HUES64 (cell line): ENCODE results near the gene PGAM2.

ENCODE experiments used
- H3K27ac ChIP-seq: 2 replicates; pipeline ENCODE4 v1.7.0; 2013; ENCODE audit warnings: low read depth, low read length, inconsistent platforms
- H3K27me3 ChIP-seq: 2 replicates; pipeline ENCODE4 v1.6.1; 2013; ENCODE audit warnings: mild to moderate bottlenecking, low read length; ENCODE audit not compliant: insufficient read depth
- H3K36me3 ChIP-seq: 2 replicates; pipeline ENCODE4 v1.6.1; 2013; ENCODE audit warnings: mild to moderate bottlenecking, low read length; ENCODE audit not compliant: insufficient read depth
- H3K4me1 ChIP-seq: 2 replicates; pipeline ENCODE4 v1.6.1; 2013; ENCODE audit warnings: mild to moderate bottlenecking, low read length, moderate library complexity; ENCODE audit not compliant: insufficient read depth
- H3K4me3 ChIP-seq: 2 replicates; pipeline ENCODE4 v1.5.1; 2013; ENCODE audit warnings: mild to moderate bottlenecking, low read length, moderate library complexity
- H3K9ac ChIP-seq: 2 replicates; pipeline ENCODE4 v1.6.1; 2013; ENCODE audit warnings: mild to moderate bottlenecking, low read depth, low read length
- H3K9me3 ChIP-seq: 2 replicates; pipeline ENCODE4 v1.6.1; 2013; ENCODE audit warnings: low read depth, low read length; ENCODE audit not compliant: insufficient read depth
- WGBS: fragments of 150-250, 120-280 bp; methylation state at CpG from one replicate; pipeline ENCODE4 v1.1.7; 2013; ENCODE audit warnings: missing lambda C conversion rate; 5-methylcytosine and 5-hydroxymethylcytosine counted together

The PGAM2 gene

DNA sequence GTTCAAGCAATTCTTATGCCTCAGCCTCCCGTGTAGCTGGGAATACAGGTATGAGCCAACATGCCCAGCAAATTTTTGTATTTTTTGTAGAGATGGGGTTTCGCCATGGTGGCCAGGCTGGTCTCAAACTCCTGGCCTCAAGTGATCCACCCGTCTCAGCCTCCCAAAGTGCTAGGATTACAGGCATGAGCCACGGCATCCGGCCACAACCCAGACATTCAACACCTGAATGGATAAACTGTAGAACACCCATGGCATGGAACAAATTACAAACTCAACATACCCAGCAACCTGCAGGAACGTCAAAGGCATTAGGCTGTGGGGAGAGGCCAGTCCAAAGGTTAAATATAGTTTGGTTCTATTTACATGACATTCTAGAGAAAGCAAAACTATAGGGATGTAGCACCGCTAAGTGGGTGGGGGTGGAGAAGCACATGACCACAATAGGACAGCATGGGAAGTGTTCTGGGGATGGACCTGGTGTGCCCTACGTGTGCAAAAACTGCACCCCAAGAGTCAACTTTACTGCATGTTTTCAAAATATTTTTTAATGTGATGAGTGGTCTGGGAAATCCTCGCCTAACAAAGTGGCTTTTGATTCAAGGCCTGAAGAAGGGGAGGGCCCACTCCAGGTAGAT, 6.5 kb upstream of the PGAM2 start:
- 89% methylated on average over 9 of the region's 9 CpGs for WGBS
- Histone ChIP-seq H3K27ac (no peak overlapping the region), H3K9me3 (no peaks in the 10 kb centered on the region), H3K4me1 (no peaks in the 10 kb centered on the region), H3K9ac (no peak overlapping the region), H3K4me3 (no peak overlapping the region), H3K36me3 (peaks cover 27% of the 10 kb centered on the region), H3K27me3 (no peaks in the 10 kb centered on the region; the same call in 1 of the 2 replicates)

GRCh38 chr7:44068054-44068453, 2.7 kb upstream of the PGAM2 start:
- no peak overlapping the region for H3K4me3 ChIP-seq
- peaks cover 13% of the 10 kb centered on the region; the same call in 1 of the 2 replicates for H3K4me1 ChIP-seq
- WGBS = 89% methylated on average over 7 of the region's 7 CpGs
- H3K36me3 ChIP-seq = peaks cover under 1% of the 10 kb centered on the region
- H3K27ac ChIP-seq = no peak overlapping the region
- no peaks in the 10 kb centered on the region; the same call in 1 of the 2 replicates for H3K27me3 ChIP-seq
- no peak overlapping the region for H3K9ac ChIP-seq
- H3K9me3 ChIP-seq = no peaks in the 10 kb centered on the region

DNA sequence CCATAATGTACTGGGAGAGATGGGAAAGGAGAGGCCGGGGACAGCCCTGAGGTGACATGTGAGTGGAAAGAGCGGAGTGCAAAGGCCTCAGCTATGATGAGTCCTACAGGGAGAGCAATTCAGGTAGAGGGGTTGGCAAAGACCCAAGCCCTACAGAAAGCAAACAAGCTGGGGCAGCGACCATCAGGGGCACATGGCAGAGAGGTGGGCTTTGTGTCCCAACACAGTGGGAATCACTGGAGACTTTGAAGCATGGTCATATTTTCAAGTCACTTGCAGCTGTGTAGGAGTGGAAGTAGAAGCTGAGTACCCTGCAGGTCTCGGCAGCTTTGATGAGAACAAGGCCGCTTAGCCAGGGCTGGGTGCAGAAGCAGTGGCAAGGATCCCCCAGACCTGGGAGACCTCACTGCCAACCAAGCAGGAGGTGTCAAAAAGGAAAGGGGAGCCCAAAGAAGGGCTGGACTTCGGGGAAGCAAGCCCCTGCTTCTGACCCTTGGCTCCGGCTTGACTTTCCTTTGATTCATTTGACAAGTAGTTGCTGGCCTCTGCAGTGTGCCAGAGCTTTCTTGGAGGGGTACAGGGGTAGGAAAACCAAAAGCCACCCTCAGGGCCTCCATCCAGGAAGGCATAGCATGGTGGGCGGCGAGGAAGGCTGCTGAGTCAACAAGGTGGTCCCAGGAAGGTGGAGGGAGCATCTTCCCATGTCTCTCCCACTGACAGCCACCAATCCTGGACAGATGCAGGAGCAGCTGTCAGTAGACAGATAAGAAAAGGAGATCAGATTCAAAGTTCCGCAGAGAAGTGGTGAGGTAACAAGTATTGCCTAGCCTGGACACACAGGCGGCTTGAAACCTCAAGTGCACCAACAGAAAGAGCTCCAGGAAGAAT, 1.9 kb upstream of the PGAM2 start:
- WGBS = 86% methylated on average over 11 of the region's 11 CpGs
- H3K9me3 ChIP-seq = no peaks in the 10 kb centered on the region
- H3K9ac ChIP-seq = no peak overlapping the region
- H3K4me1 ChIP-seq = peaks cover 13% of the 10 kb centered on the region; the same call in 1 of the 2 replicates
- no peak overlapping the region for H3K4me3 ChIP-seq
- no peaks in the 10 kb centered on the region; the same call in 1 of the 2 replicates for H3K27me3 ChIP-seq
- H3K27ac ChIP-seq = no peak overlapping the region
- no peaks in the 10 kb centered on the region for H3K36me3 ChIP-seq

DNA sequence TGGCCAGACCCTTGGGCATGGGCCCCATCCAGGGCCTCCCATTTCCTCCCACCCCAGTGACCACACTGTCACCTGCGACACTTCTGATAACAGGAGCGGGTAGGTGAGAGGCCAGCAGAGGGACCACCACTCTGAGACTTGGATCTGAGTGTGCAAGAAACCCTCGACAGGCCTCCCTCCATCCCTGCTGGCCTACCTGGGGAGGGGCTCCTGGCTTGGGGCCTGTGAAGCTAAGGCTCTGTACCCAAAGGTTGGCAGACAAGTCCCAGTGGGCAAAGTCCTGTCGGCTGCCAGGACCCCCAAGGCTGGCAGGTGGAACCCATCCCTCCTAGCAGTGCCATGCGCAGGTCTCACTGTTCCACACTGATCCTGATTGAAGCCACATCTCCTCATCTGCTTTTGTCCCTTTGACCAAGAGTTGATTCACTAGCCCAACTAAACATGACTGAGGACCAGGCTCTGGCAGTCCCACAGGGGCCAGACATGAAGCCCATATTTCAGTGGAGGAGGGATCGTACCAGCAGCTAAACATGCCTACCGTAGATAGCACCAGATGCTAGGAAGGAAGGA, 1.2 kb upstream of the PGAM2 start:
- Histone ChIP-seq H3K9me3 (no peaks in the 10 kb centered on the region), H3K4me1 (peaks cover 13% of the 10 kb centered on the region; the same call in 1 of the 2 replicates), H3K36me3 (peaks cover 5% of the 10 kb centered on the region; the same call in 1 of the 2 replicates), H3K27ac (no peak overlapping the region), H3K9ac (no peak overlapping the region), H3K27me3 (no peaks in the 10 kb centered on the region; the same call in 1 of the 2 replicates), H3K4me3 (no peak overlapping the region)
- WGBS = 88% methylated on average over 7 of the region's 7 CpGs

- peaks cover 13% of the 10 kb centered on the region; the same call in 1 of the 2 replicates for H3K4me1 ChIP-seq
- WGBS = 41% methylated on average over 6 of the region's 6 CpGs
- H3K4me3 ChIP-seq = 0 out of 2 replicates have a peak overlapping the region, but pooled peaks have one; percentile 14
- no peaks in the 10 kb centered on the region; the same call in 1 of the 2 replicates for H3K27me3 ChIP-seq
- no peak overlapping the region for H3K9ac ChIP-seq
- H3K9me3 ChIP-seq = no peaks in the 10 kb centered on the region
- peaks cover 10% of the 10 kb centered on the region; the same call in 1 of the 2 replicates for H3K36me3 ChIP-seq
- no peak overlapping the region for H3K27ac ChIP-seq
Observed at GRCh38 chr7:44066111-44066460, 719 bp upstream of the PGAM2 start.

- no peak overlapping the region for H3K27ac ChIP-seq
- no peaks in the 10 kb centered on the region; the same call in 1 of the 2 replicates for H3K27me3 ChIP-seq
- H3K9me3 ChIP-seq = no peaks in the 10 kb centered on the region
- no peak overlapping the region for H3K9ac ChIP-seq
- WGBS = 61% methylated on average over 33 of the region's 33 CpGs
- peaks cover 13% of the 10 kb centered on the region; the same call in 1 of the 2 replicates for H3K4me1 ChIP-seq
- H3K4me3 ChIP-seq = peak overlapping the region; percentile 13; the same call in 1 of the 2 replicates
- peaks cover 21% of the 10 kb centered on the region for H3K36me3 ChIP-seq
Observed at GRCh38 chr7:44064791-44065430, 456 bp downstream of the PGAM2 start.

GRCh38 chr7:44063894-44064651, 1.3 kb downstream of the PGAM2 start:
- 0 out of 2 replicates have a peak overlapping the region, but pooled peaks have one; percentile 1 for H3K9ac ChIP-seq
- peak overlapping the region; percentile 66; the same call in 1 of the 2 replicates for H3K27ac ChIP-seq
- 24% methylated on average over 16 of the region's 16 CpGs for WGBS
- H3K4me1 ChIP-seq = peaks cover 13% of the 10 kb centered on the region; the same call in 1 of the 2 replicates
- H3K4me3 ChIP-seq = peak overlapping the region; percentile 27
- H3K36me3 ChIP-seq = peaks cover 29% of the 10 kb centered on the region
- H3K9me3 ChIP-seq = no peaks in the 10 kb centered on the region
- no peaks in the 10 kb centered on the region; the same call in 1 of the 2 replicates for H3K27me3 ChIP-seq

- Histone ChIP-seq H3K4me3 (peak overlapping the region; percentile 27), H3K27me3 (no peaks in the 10 kb centered on the region; the same call in 1 of the 2 replicates), H3K27ac (peak overlapping the region; percentile 66; the same call in 1 of the 2 replicates), H3K9me3 (no peaks in the 10 kb centered on the region), H3K9ac (0 out of 2 replicates have a peak overlapping the region, but pooled peaks have one; percentile 1), H3K4me1 (peaks cover 13% of the 10 kb centered on the region; the same call in 1 of the 2 replicates), H3K36me3 (peaks cover 35% of the 10 kb centered on the region)
- WGBS = 24% methylated on average over 8 of the region's 10 CpGs
Observed at GRCh38 chr7:44063547-44063893, 1.8 kb downstream of the PGAM2 start.

- no peaks in the 10 kb centered on the region for H3K27me3 ChIP-seq
- no peak overlapping the region for H3K4me3 ChIP-seq
- no peak overlapping the region for H3K9ac ChIP-seq
- no peaks in the 10 kb centered on the region for H3K9me3 ChIP-seq
- 96% methylated on average over 3 of the region's 3 CpGs for WGBS
- peaks cover 13% of the 10 kb centered on the region; the same call in 1 of the 2 replicates for H3K4me1 ChIP-seq
- H3K36me3 ChIP-seq = peaks cover 41% of the 10 kb centered on the region
- H3K27ac ChIP-seq = no peak overlapping the region
Observed at GRCh38 chr7:44062903-44063295, 2.5 kb downstream of the PGAM2 start.
